NCI-H774 (cell line): ENCODE results near the gene VSNL1.

Experiments
- DNase-seq: peaks from one replicate; lab custom pipeline; 2025; lab: John Stamatoyannopoulos, UW

VSNL1 gene

GRCh38 chr2:17540093-17540812 lies at the start of gene VSNL1:
Gene VSNL1, plus strand, starts transcription at chr2:17540696. Its CDS starts 51,379 bp downstream, at chr2:17592075.
- peak; percentile 8 for DNase-seq

- no peak for DNase-seq
Observed at GRCh38 chr2:17495590-17495989, 44.9 kb upstream of the VSNL1 start.

- DNase-seq: no peak
Observed at GRCh38 chr2:17497718-17498117, 42.8 kb upstream of the VSNL1 start.

GRCh38 chr2:17506736-17507616 lies 33.5 kb upstream of the VSNL1 start:
- DNase-seq: no peak

GRCh38 chr2:17515652-17516051 lies 24.8 kb upstream of the VSNL1 start:
- no peak for DNase-seq

- DNase-seq: no peak
Observed at GRCh38 chr2:17517481-17518211, 22.9 kb upstream of the VSNL1 start.

- peak; percentile 42 for DNase-seq
Observed at GRCh38 chr2:17518212-17519154, 22.0 kb upstream of the VSNL1 start, which contains the start of gene RAD51AP2. Gene RAD51AP2, minus strand, starts transcription at chr2:17518440. Its CDS starts 25 bp downstream, at chr2:17518415.

- DNase-seq: no peak
Observed at GRCh38 chr2:17519486-17519885, 21.0 kb upstream of the VSNL1 start.

- DNase-seq: no peak
Observed at GRCh38 chr2:17520761-17521160, 19.7 kb upstream of the VSNL1 start.

GRCh38 chr2:17521621-17522020 lies 18.9 kb upstream of the VSNL1 start:
- no peak for DNase-seq

- no peak for DNase-seq
Observed at GRCh38 chr2:17522303-17522702, 18.2 kb upstream of the VSNL1 start.

GRCh38 chr2:17529771-17530170 lies 10.7 kb upstream of the VSNL1 start:
- DNase-seq: no peak

- no peak for DNase-seq
Observed at GRCh38 chr2:17533546-17533945, 7.0 kb upstream of the VSNL1 start.

- DNase-seq: no peak
Observed at GRCh38 chr2:17536416-17536815, 4.1 kb upstream of the VSNL1 start.

- DNase-seq: no peak
Observed at GRCh38 chr2:17538022-17538843, 2.3 kb upstream of the VSNL1 start.

- no peak for DNase-seq
Observed at GRCh38 chr2:17538844-17539554, 1.5 kb upstream of the VSNL1 start.

- DNase-seq: no peak
Observed at GRCh38 chr2:17539611-17540092, 844 bp upstream of the VSNL1 start.

GRCh38 chr2:17540813-17541530 lies 476 bp downstream of the VSNL1 start:
- no peak for DNase-seq

GRCh38 chr2:17541531-17541950 lies 1.0 kb downstream of the VSNL1 start:
- no peak for DNase-seq
